SU-DHL-6 (cell line): ENCODE results near the gene IGFBP4.

Experiments used
- H2AFZ ChIP-seq: fragments of 200-600 bp; sonication (generic); 2 replicates; pipeline ENCODE4 v1.6.1; 2014; ENCODE audit warnings: low read depth, mild to moderate bottlenecking, moderate library complexity, mixed read lengths, antibody characterized with exemption, low read length; ENCODE audit not compliant: severe bottlenecking
- H3F3A ChIP-seq: fragments of 200-600 bp; shearing (Covaris generic); 2 replicates; pipeline ENCODE4 v1.6.0; 2016; ENCODE audit warnings: antibody characterized with exemption, mild to moderate bottlenecking; ENCODE audit not compliant: insufficient read depth
- H3K27ac ChIP-seq: fragments of 200-600 bp; sonication (generic); 2 replicates; pipeline ENCODE4 v1.5.1; 2016; ENCODE audit warnings: low read depth, mild to moderate bottlenecking, low read length, moderate library complexity, mixed read lengths
- H3K27me3 ChIP-seq: fragments of 200-600 bp; sonication (generic), shearing (Covaris generic); 2 replicates; pipeline ENCODE4 v1.6.0; 2014; ENCODE audit warnings: mild to moderate bottlenecking, low read length
- H3K36me3 ChIP-seq: fragments of 200-600 bp; sonication (generic); 2 replicates; pipeline ENCODE4 v1.6.1; 2014; ENCODE audit warnings: mild to moderate bottlenecking, low read length, mixed read lengths
- H3K4me2 ChIP-seq: fragments of 300-600, 200-600 bp; shearing (Covaris generic), sonication (generic); 2 replicates; pipeline ENCODE4 v1.6.0; 2014; ENCODE audit warnings: low read length, low read depth, mild to moderate bottlenecking; ENCODE audit not compliant: poor library complexity, severe bottlenecking
- H3K4me3 ChIP-seq: fragments of 200-600 bp; sonication (generic); 2 replicates; pipeline ENCODE4 v1.5.1; 2014; ENCODE audit warnings: antibody characterized with exemption, low read length, mild to moderate bottlenecking, mixed read lengths; ENCODE audit not compliant: insufficient read depth, poor library complexity, severe bottlenecking
- H3K79me2 ChIP-seq: fragments of 200-600 bp; sonication (generic); 2 replicates; pipeline ENCODE4 v1.6.1; 2014; ENCODE audit warnings: mild to moderate bottlenecking, low read length, moderate library complexity; ENCODE audit not compliant: insufficient read depth
- H3K9ac ChIP-seq: fragments of 200-600 bp; sonication (generic); 2 replicates; pipeline ENCODE4 v1.7.0; 2014; ENCODE audit warnings: mild to moderate bottlenecking, low read length
- H3K9me2 ChIP-seq: fragments of 200-600 bp; sonication (generic); replicated peaks from 2 replicates; pipeline ENCODE4 v1.6.1; 2014; ENCODE audit warnings: low read length; ENCODE audit not compliant: insufficient read depth
- H3K9me3 ChIP-seq: fragments of 200-600 bp; sonication (generic); 2 replicates; pipeline ENCODE4 v1.6.1; 2014; ENCODE audit warnings: low read length, mixed read lengths; ENCODE audit not compliant: insufficient read depth
- H4K20me1 ChIP-seq: fragments of 200-600 bp; sonication (generic); 2 replicates; pipeline ENCODE4 v1.6.1; 2014; ENCODE audit warnings: low read depth, mild to moderate bottlenecking, antibody characterized with exemption, low read length, moderate library complexity, mixed read lengths
- CTCF ChIP-seq: fragments of 200-600 bp; sonication (generic); IDR thresholded peaks from one replicate; pipeline ENCODE4 v1.5.1; 2017; ENCODE audit warnings: antibody characterized with exemption, mild to moderate bottlenecking, low read length, moderate library complexity; ENCODE audit not compliant: insufficient read depth, poor library complexity, severe bottlenecking
- EZH2phosphoT487 ChIP-seq: fragments of 200-600 bp; sonication (generic), shearing (Covaris generic); conservative IDR thresholded peaks from 2 replicates; pipeline ENCODE4 v1.6.1; 2018; ENCODE audit warnings: mild to moderate bottlenecking, antibody characterized with exemption, low read length, moderate library complexity, mixed read lengths

The IGFBP4 gene

GRCh38 chr17:40416671-40417070 lies 26.6 kb upstream of the IGFBP4 start:
- H3K36me3 ChIP-seq: peaks cover 41% of the 10 kb centered on the region
- H3K9me2 ChIP-seq: no peaks in the 10 kb centered on the region
- no peak overlapping the region for H2AFZ ChIP-seq
- 0 out of 2 replicates have a peak, but pooled peaks cover 11% of the 10 kb centered on the region for H4K20me1 ChIP-seq
- H3K27ac ChIP-seq: peak overlapping the region; percentile 78
- H3K4me3 ChIP-seq: peak overlapping the region; percentile 83
- no peak for TF ChIP-seq CTCF
- TF ChIP-seq EZH2phosphoT487: no peak
- peak overlapping the region; percentile 95 for H3K9ac ChIP-seq
- H3F3A ChIP-seq: peaks cover 22% of the 10 kb centered on the region
- no peaks in the 10 kb centered on the region for H3K9me3 ChIP-seq
- H3K27me3 ChIP-seq: no peaks in the 10 kb centered on the region
- peak overlapping the region; percentile 96 for H3K4me2 ChIP-seq
- peaks cover 41% of the 10 kb centered on the region for H3K79me2 ChIP-seq

- Histone ChIP-seq H3F3A (peaks cover 22% of the 10 kb centered on the region), H3K27ac (peak overlapping the region; percentile 78), H3K4me2 (peak overlapping the region; percentile 96), H3K4me3 (peak overlapping the region; percentile 83), H3K27me3 (no peaks in the 10 kb centered on the region), H2AFZ (peak overlapping the region; percentile 60), H3K36me3 (peaks cover 35% of the 10 kb centered on the region), H3K9me3 (no peaks in the 10 kb centered on the region), H4K20me1 (0 out of 2 replicates have a peak, but pooled peaks cover 11% of the 10 kb centered on the region), H3K9me2 (no peaks in the 10 kb centered on the region), H3K79me2 (peaks cover 41% of the 10 kb centered on the region), H3K9ac (peak overlapping the region; percentile 95)
- TF ChIP-seq CTCF (no peak), EZH2phosphoT487 (no peak)
Observed at GRCh38 chr17:40417258-40417608, 26.0 kb upstream of the IGFBP4 start.

- H3F3A ChIP-seq: peaks cover 19% of the 10 kb centered on the region
- H3K9me2 ChIP-seq: no peaks in the 10 kb centered on the region
- H3K9ac ChIP-seq: peak within 1 kb of the TSS; percentile 95
- peaks cover 31% of the 10 kb centered on the region for H3K36me3 ChIP-seq
- peak within 1 kb of the TSS; percentile 83 for H3K4me3 ChIP-seq
- no peak for TF ChIP-seq EZH2phosphoT487
- TF ChIP-seq CTCF: no peak
- H3K27me3 ChIP-seq: no peaks in the 10 kb centered on the region
- peaks cover 37% of the 10 kb centered on the region for H3K79me2 ChIP-seq
- peak within 1 kb of the TSS; percentile 73 for H2AFZ ChIP-seq
- 0 out of 2 replicates have a peak, but pooled peaks cover 9% of the 10 kb centered on the region for H4K20me1 ChIP-seq
- peak within 1 kb of the TSS; percentile 78 for H3K27ac ChIP-seq
- no peaks in the 10 kb centered on the region for H3K9me3 ChIP-seq
- peak within 1 kb of the TSS; percentile 96 for H3K4me2 ChIP-seq
Observed at GRCh38 chr17:40417609-40418427, 25.4 kb upstream of the IGFBP4 start, which contains the start of gene TOP2A. Gene TOP2A (minus strand): TSS chr17:40417896. CDS start chr17:40417791, 105 bp downstream.
